Chondrocyte (in vitro differentiated cells): Measurements from ENCODE around the gene OR3A1. TPM values are rescaled to one million over a fixed set of nuclear protein-coding genes. Genes with fewer than 3 reads are reported as not detected.
"Not testable (repeated sequence)": the region's sequence is repeated elsewhere in the genome, so short reads cannot be mapped to it uniquely, and the experiment has no call there.

ENCODE experiments used
- DNase-seq: peaks from one replicate; pipeline ENCODE4 v3.0.0; 2021; ENCODE audit warnings: mixed read lengths, low spot score
- H3K27ac Mint-ChIP-seq: one replicate; pipeline ENCODE4 v1.8.0; 2021; ENCODE audit warnings: mild to moderate bottlenecking, moderate library complexity, mixed read lengths; ENCODE audit not compliant: unreplicated experiment
- H3K27me3 Mint-ChIP-seq: 2 replicates; pipeline ENCODE4 v1.8.0; 2021; ENCODE audit warnings: low read depth, mixed read lengths
- H3K36me3 Mint-ChIP-seq: 2 replicates; pipeline ENCODE4 v1.8.0; 2021; ENCODE audit warnings: low read depth, mixed read lengths
- H3K4me1 Mint-ChIP-seq: 2 replicates; pipeline ENCODE4 v1.8.0; 2021; ENCODE audit warnings: low read depth, mild to moderate bottlenecking, mixed read lengths
- H3K4me3 Mint-ChIP-seq: one replicate; pipeline ENCODE4 v1.8.0; 2021; ENCODE audit warnings: mild to moderate bottlenecking, moderate library complexity, mixed read lengths; ENCODE audit not compliant: unreplicated experiment
- H3K9me3 Mint-ChIP-seq: 2 replicates; pipeline ENCODE4 v1.8.0; 2021; ENCODE audit warnings: low read depth, mixed read lengths
- total RNA-seq: library from RNA; stranded (reverse); gene quantifications from 3 replicates; pipeline ENCODE4 v1.2.1, GENCODE V29; 2021
- TF ChIP-seq, protein P1 (sequence below): fragments of 200-600 bp; sonication (generic); IDR thresholded peaks from 2 replicates; pipeline ENCODE4 v1.5.0; 2021; ENCODE audit warnings: antibody characterized with exemption, mild to moderate bottlenecking, moderate library complexity

OR3A1 gene
- total RNA-seq, 1 donor from 2014 or later: not detected

DNA sequence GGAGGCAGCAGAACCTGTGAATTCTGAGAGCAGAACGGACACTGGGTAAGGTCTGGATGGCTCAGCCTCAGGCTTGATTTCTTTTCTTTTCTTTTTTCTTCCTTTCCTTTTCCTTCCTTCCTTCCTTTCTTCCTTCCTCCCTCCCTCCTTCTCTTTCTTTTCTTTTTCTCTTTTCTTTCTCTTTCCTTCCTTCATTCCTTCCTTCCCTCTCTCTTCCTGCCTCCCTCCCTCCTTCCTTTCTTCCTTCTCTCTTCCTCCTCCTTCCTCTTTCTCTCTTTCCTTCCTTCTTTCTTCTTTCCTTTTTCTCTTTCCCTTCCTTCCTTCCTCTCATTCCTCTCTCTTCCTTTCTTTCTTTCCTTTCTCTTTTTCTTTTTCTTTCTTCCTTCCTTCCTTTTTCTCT lies 38.0 kb downstream of the OR3A1 start:
- Mint-ChIP-seq H3K4me3 (no peak overlapping the region), H3K36me3 (no peaks in the 10 kb centered on the region), H3K9me3 (peaks cover 15% of the 10 kb centered on the region), H3K27ac (no peak overlapping the region), H3K27me3 (peaks cover 13% of the 10 kb centered on the region), H3K4me1 (no peaks in the 10 kb centered on the region)
- TF ChIP-seq, protein P1, sequence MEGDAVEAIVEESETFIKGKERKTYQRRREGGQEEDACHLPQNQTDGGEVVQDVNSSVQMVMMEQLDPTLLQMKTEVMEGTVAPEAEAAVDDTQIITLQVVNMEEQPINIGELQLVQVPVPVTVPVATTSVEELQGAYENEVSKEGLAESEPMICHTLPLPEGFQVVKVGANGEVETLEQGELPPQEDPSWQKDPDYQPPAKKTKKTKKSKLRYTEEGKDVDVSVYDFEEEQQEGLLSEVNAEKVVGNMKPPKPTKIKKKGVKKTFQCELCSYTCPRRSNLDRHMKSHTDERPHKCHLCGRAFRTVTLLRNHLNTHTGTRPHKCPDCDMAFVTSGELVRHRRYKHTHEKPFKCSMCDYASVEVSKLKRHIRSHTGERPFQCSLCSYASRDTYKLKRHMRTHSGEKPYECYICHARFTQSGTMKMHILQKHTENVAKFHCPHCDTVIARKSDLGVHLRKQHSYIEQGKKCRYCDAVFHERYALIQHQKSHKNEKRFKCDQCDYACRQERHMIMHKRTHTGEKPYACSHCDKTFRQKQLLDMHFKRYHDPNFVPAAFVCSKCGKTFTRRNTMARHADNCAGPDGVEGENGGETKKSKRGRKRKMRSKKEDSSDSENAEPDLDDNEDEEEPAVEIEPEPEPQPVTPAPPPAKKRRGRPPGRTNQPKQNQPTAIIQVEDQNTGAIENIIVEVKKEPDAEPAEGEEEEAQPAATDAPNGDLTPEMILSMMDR: no peak
- no peak for DNase-seq

DNA sequence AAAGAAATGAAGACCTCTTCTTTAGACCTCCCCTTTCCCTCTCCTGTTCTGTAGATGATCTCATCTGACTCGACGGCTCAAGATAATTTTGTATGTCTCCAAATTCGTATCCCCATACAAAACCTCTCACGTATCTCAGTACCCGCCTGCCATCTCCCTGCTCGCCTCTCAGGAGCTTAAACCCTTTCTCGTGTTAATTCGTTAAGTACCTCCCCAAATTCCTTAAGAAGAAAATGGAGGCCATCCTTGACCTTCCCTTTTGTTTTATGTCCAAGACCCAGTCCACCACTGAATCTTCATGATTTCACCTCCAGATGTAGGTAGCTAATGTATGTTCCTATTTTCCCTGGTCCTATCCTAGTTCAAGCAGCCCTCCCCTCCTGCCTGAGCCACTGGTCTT lies 41.6 kb downstream of the OR3A1 start:
- Mint-ChIP-seq H3K4me1 (no peaks in the 10 kb centered on the region), H3K27ac (no peak overlapping the region), H3K4me3 (no peak overlapping the region), H3K9me3 (peaks cover 21% of the 10 kb centered on the region), H3K36me3 (no peaks in the 10 kb centered on the region), H3K27me3 (peaks cover 8% of the 10 kb centered on the region)
- TF ChIP-seq, protein P1: no peak
- DNase-seq: no peak

DNA sequence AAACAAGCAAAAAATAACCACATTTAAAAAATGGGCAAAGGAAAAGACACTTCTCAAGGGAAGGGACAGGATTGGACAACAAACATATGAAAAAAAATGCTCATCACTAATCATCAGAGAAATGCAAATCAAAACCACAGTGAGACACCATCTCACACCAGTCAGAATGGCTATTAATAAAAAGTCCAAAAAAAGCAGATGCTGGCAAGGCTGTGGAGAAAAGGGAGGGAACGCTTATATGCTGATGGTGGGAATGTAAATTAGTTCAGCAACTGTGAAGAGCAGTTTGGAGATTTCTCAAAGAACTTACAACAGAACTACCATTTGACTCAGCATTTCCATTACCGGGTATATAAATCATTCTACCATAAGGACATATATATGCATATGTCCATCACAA lies 49.1 kb downstream of the OR3A1 start:
- not testable (repeated sequence) for H3K27me3 Mint-ChIP-seq, H3K36me3 Mint-ChIP-seq, H3K9me3 Mint-ChIP-seq, H3K4me1 Mint-ChIP-seq, H3K27ac Mint-ChIP-seq, DNase-seq, H3K4me3 Mint-ChIP-seq

DNA sequence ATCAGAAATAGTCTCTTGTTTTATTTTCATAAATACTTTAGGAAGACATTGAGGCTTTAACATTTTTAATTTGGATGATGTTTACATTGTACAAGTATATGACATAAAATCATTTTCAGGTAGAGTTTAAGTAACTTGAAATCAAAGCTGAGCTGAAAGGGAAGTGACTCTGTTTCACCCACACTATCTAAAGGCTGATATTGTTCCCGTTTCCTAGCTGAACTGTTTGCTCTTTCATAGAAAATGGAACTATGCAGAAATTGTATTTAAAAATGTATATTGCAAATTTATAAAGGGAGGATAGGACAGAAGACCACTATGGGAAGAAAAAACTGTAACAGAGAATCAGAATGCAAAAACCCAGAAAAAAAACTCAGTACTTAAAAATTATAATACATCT lies 53.3 kb downstream of the OR3A1 start:
- H3K36me3 Mint-ChIP-seq, H3K4me1 Mint-ChIP-seq, DNase-seq, H3K4me3 Mint-ChIP-seq, H3K27ac Mint-ChIP-seq, H3K9me3 Mint-ChIP-seq, H3K27me3 Mint-ChIP-seq: not testable (repeated sequence)

DNA sequence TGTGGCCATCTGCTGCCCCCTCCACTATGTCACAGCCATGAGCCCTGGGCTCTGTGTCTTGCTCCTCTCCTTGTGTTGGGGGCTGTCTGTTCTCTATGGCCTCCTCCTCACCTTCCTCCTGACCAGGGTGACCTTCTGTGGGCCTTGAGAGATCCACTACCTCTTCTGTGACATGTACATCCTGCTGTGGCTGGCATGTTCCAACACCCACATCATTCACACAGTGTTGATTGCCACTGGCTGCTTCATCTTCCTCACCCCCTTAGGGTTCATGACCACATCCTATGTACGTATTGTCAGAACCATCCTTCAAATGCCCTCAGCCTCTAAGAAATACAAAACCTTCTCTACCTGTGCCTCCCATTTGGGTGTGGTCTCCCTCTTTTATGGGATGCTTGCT lies 57.1 kb downstream of the OR3A1 start:
- H3K36me3 Mint-ChIP-seq, DNase-seq, H3K27ac Mint-ChIP-seq, H3K4me3 Mint-ChIP-seq, H3K4me1 Mint-ChIP-seq, H3K9me3 Mint-ChIP-seq, H3K27me3 Mint-ChIP-seq: not testable (repeated sequence)

Other genes starting within 250 kb of the OR3A1 start
- gene OR1D5, start 234.8 kb downstream of the OR3A1 start, total RNA-seq: not detected in 3 replicates
- not detected in 3 replicates for gene OR1D2, start 193.9 kb downstream of the OR3A1 start, total RNA-seq
- not detected in 3 replicates for gene OR1G1, start 170.8 kb downstream of the OR3A1 start, total RNA-seq
- not detected in 3 replicates for gene OR1A2, start 100.8 kb downstream of the OR3A1 start, total RNA-seq
- gene OR1A1, start 90.7 kb downstream of the OR3A1 start, total RNA-seq: not detected in 3 replicates
- gene OR3A2, start 87.9 kb upstream of the OR3A1 start, total RNA-seq: not detected in 3 replicates
- not detected in 3 replicates for gene OR1E1, start 100.0 kb upstream of the OR3A1 start, total RNA-seq
- not detected in 3 replicates for gene OR3A3, start 113.0 kb upstream of the OR3A1 start, total RNA-seq
- gene OR1E2, start 135.5 kb upstream of the OR3A1 start, total RNA-seq: not detected in 3 replicates
- not detected in 3 replicates for gene SPATA22, start 173.5 kb upstream of the OR3A1 start, total RNA-seq
- not detected in 3 replicates for gene ASPA, start 177.6 kb upstream of the OR3A1 start, total RNA-seq